Measurements from ENCODE around the gene MPND. TPM values are rescaled to one million over a fixed set of nuclear protein-coding genes. Genes with fewer than 3 reads are reported as not detected.
A peak's percentile ranks its signal among the peaks of the same experiment; 100 is the strongest.

MPND gene
- total RNA-seq, 1 experiment from 2014 or later, result 37.0 TPM

DNA sequence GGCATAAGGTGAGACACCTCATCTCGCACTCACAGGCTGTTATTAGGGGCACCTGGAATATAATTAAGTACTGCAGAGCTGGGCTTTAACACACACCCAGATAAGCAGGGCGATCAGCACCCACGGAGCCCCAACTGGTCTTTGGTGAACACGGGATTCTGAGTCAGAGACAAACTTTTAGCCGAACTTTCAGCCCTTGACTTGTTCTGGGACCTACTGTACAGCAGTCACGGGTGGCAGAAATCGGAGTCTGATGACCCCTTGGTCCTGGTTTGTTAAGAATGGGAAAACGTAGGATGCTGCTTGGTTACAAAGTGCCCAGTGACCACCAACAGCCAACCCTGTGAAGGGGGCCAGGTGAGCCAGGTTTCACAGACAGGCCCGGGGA, 47.9 kb downstream of the MPND start:
- WGBS (ENCODE audit: extremely low coverage, insufficient read length, low lambda C conversion rate), result no CpG with 5 or more reads among the region's 9 CpGs
- no peak for DNase-seq
- H3K56ac ChIP-seq (ENCODE audit: insufficient read length, low read depth, low read length), result no peak overlapping the region
- H2AFZ ChIP-seq (ENCODE audit: low read length), result no peak overlapping the region
- no peak overlapping the region for H2BK12ac ChIP-seq (ENCODE audit: insufficient read length, low read depth, low read length)
- no peak overlapping the region for H2AK5ac ChIP-seq (ENCODE audit: insufficient read length, low read length)
- no peaks in the 10 kb centered on the region; the same call in 1 of the 2 replicates for H3K4me1 ChIP-seq (ENCODE audit: insufficient read depth, low read length)
- Mint-ChIP-seq H3K27ac (no peak overlapping the region; a peak in 1 of 7 replicates), H3K4me3 (peak overlapping the region in 1 of 2 experiments; percentile 83; a peak in 1 of 5 replicates), H3K9me3 (no peaks in the 10 kb centered on the region), H3K27me3 (ENCODE audit: low read depth) (no peaks in the 10 kb centered on the region; the same call in 1 of the 2 replicates), H3K36me3 (ENCODE audit: insufficient read depth in 1 of 3, low read depth in 3 of 3) (peaks cover 5 to 21% (median 18%) of the 10 kb centered on the region in 3 experiments; a peak in 6 of 7 replicates), H3K4me1 (peaks cover 40 to 62% of the 10 kb centered on the region in 2 experiments)
- no peak overlapping the region for H4K91ac ChIP-seq (ENCODE audit: insufficient read length, low read depth, low read length)
- H2BK120ac ChIP-seq (ENCODE audit: low read depth, low read length, poor library complexity, severe bottlenecking), result no peak overlapping the region
- no peak overlapping the region for H2BK5ac ChIP-seq (ENCODE audit: insufficient read length, low read length)
- H3K79me1 ChIP-seq (ENCODE audit: insufficient read depth, low read depth, low read length, poor library complexity, severe bottlenecking), result peaks cover 6% of the 10 kb centered on the region
- no peak overlapping the region for H3K4ac ChIP-seq (ENCODE audit: low read depth, low read length)
- H3K9me3 ChIP-seq (ENCODE audit: control insufficient read depth, low read depth, low read length), result no peaks in the 10 kb centered on the region
- TF ChIP-seq, protein P1, sequence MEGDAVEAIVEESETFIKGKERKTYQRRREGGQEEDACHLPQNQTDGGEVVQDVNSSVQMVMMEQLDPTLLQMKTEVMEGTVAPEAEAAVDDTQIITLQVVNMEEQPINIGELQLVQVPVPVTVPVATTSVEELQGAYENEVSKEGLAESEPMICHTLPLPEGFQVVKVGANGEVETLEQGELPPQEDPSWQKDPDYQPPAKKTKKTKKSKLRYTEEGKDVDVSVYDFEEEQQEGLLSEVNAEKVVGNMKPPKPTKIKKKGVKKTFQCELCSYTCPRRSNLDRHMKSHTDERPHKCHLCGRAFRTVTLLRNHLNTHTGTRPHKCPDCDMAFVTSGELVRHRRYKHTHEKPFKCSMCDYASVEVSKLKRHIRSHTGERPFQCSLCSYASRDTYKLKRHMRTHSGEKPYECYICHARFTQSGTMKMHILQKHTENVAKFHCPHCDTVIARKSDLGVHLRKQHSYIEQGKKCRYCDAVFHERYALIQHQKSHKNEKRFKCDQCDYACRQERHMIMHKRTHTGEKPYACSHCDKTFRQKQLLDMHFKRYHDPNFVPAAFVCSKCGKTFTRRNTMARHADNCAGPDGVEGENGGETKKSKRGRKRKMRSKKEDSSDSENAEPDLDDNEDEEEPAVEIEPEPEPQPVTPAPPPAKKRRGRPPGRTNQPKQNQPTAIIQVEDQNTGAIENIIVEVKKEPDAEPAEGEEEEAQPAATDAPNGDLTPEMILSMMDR (conservative IDR thresholded peaks at IDR 0.05), result no peak
- no peak overlapping the region for H2BK15ac ChIP-seq (ENCODE audit: low read depth, low read length)
- no peak overlapping the region for H3K4me2 ChIP-seq (ENCODE audit: insufficient read depth, insufficient read length, low read length)
- H3K27ac ChIP-seq (ENCODE audit: insufficient read length, low read depth, low read length), result no peak overlapping the region
- H4K8ac ChIP-seq (replicated peaks; ENCODE audit: insufficient read length, low read depth, low read length), result no peak overlapping the region
- H3K23me2 ChIP-seq (ENCODE audit: insufficient read length, low read depth, low read length, poor library complexity, severe bottlenecking), result no peaks in the 10 kb centered on the region
- H3K27me3 ChIP-seq (ENCODE audit: insufficient read depth, low read length), result no peaks in the 10 kb centered on the region
- peaks cover 18% of the 10 kb centered on the region; the same call in 1 of the 2 replicates for H3K79me2 ChIP-seq (ENCODE audit: insufficient read depth, low read length)
- no peak overlapping the region for H3K14ac ChIP-seq (ENCODE audit: insufficient read depth, low read length)
- no peak overlapping the region for H3K9ac ChIP-seq (ENCODE audit: extremely low read depth, insufficient read length, low read length)
- H4K20me1 ChIP-seq (ENCODE audit: control insufficient read depth, insufficient read depth, insufficient read length), result no peaks in the 10 kb centered on the region
- no peak overlapping the region for H3T11ph ChIP-seq (ENCODE audit: low read length)
- no peak overlapping the region for H3K18ac ChIP-seq (ENCODE audit: insufficient read length, low read depth, low read length)
- no peak overlapping the region for H3K23ac ChIP-seq (ENCODE audit: insufficient read length, low read depth, low read length)
- no peak overlapping the region for H2BK20ac ChIP-seq (ENCODE audit: low read depth, low read length, poor library complexity, severe bottlenecking)
- no peak overlapping the region for H4K5ac ChIP-seq (ENCODE audit: insufficient read length, low read depth, low read length)

Measured in H9 (cell line).